NCI-H2196 treated with DMSO at 0.1 percent for 48 hours (cell line): ENCODE results near the gene RAP1GAP2.
A peak's percentile ranks its signal among the peaks of the same experiment; 100 is the strongest.
"Not testable (repeated sequence)": the region's sequence is repeated elsewhere in the genome, so short reads cannot be mapped to it uniquely, and the experiment has no call there.

Experiments used
- DNase-seq: peaks from one replicate; lab custom pipeline; 2025; ENCODE audit not compliant: unreplicated experiment; lab: John Stamatoyannopoulos, UW

RAP1GAP2 gene

GRCh38 chr17:2796164-2797125, at the start of gene RAP1GAP2:
TSS of gene RAP1GAP2 (plus strand) at chr17:2796438. CDS start at chr17:2796528, 90 bp downstream.
- no peak for DNase-seq

GRCh38 chr17:2749058-2749783, 47.0 kb upstream of the RAP1GAP2 start, which contains the start of gene CCDC92B:
TSS of gene CCDC92B (minus strand) at chr17:2749652. CDS start at chr17:2735145, 14,507 bp downstream.
- peak; percentile 11 for DNase-seq

- peak; percentile 11 for DNase-seq
These were observed 46.5 kb upstream of the RAP1GAP2 start for GRCh38 chr17:2749784-2750181.

GRCh38 chr17:2750721-2751120, 45.5 kb upstream of the RAP1GAP2 start:
- no peak for DNase-seq

- DNase-seq: no peak
These were observed 44.7 kb upstream of the RAP1GAP2 start for GRCh38 chr17:2751491-2751890.

- DNase-seq: no peak
These were observed 40.1 kb upstream of the RAP1GAP2 start for GRCh38 chr17:2755891-2756724.

- no peak for DNase-seq
These were observed 37.4 kb upstream of the RAP1GAP2 start for GRCh38 chr17:2758870-2759269.

DNA sequence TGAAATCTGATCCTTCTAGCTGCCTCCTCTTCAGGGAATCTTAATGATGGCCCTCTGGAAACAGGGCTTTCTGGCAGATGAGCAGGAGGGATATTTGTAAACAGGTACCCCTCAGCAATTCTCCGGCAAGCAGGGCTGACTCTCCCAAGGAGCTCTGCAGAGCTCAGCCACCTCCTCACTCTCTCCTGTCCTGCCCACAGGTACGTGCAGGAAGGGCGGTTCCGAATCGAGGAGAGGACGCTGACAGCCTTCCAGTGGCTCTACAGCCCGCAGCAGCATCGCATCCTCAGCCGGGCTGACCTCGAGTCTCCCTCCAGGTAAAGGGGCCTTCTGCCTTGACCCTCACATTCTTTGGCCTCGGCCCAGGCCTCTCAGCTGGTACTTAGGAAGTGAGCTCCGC, 26.1 kb upstream of the RAP1GAP2 start:
- DNase-seq: no peak

DNA sequence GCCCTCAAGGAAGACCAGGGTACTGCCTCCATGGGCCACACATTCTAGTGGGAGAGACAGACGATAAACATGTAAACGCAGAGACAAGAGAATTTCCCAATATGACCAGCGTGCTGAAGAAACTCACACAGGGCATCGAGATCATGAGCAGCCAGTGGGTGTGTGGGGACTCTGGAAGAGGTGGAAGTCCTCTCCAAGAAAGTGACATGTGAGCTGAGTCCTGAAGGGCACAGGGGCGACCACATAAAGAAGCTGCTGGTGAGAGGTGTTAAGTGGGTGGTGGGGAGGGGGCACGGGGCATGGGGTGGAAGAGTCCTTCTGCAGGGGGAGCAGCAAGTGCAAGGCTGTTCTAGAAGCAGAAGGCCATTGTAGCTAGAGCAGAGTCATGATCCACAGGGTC, 21.0 kb upstream of the RAP1GAP2 start:
- no peak for DNase-seq

GRCh38 chr17:2776589-2777241, 19.5 kb upstream of the RAP1GAP2 start:
- DNase-seq: no peak

DNA sequence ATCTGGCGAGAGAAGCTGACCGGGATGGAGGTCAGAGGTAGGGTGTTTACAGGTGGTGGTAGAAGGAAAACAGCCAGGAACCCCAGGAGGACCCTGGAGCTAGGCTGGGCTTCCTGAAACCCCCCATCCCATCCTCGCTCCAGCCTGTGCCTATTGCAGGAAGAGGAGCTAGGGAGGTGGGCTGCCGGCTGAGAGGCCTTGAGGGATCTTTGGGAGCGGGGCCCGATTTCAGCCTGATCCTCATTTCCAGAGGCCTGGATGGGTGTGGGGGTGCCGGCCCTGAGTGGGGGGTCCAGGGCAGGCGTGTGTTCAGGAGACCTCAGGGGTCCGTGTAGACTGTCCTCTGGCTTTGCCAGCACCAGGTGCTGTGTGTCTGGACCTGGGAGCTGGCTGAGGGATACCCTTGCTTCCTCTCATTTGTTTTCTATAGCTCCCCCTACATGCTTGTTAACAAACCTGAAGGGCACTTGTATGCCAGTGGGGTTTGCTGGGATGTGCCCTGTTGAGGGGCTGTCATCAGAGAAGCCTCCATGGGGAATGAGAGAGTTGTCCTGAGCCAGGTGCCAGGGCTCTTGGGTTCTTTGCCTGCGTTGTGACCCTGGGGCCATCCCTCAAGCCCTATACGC, 18.9 kb upstream of the RAP1GAP2 start:
- no peak for DNase-seq

- DNase-seq: no peak
These were observed 17.7 kb upstream of the RAP1GAP2 start for GRCh38 chr17:2778489-2778888.

GRCh38 chr17:2779545-2779944, 16.7 kb upstream of the RAP1GAP2 start:
- DNase-seq: no peak

DNA sequence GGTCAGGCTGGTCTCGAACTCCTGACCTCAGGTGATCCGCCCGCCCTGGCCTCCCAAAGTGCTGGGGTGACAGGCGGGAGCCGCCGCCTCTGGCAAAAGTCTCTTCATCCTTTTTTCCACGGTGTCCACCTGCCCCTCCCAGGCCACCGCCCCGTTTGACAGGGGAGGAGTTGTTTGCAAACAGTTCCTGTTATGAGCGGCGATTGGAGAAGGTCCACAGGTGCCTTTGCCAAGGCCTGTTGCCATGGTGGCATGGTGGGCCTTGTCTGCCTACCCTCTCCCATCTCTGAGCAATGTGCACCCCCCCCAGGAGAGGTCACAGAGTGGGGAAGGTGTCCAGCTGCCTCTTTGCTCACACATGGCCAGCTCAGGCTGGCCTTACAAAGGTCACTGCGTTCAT, 16.0 kb upstream of the RAP1GAP2 start:
- DNase-seq: no peak

- DNase-seq: no peak
These were observed 15.2 kb upstream of the RAP1GAP2 start for GRCh38 chr17:2780931-2781454.

GRCh38 chr17:2781598-2781997, 14.6 kb upstream of the RAP1GAP2 start:
- not testable (repeated sequence) for DNase-seq

GRCh38 chr17:2782055-2782454, 14.2 kb upstream of the RAP1GAP2 start:
- no peak for DNase-seq

DNA sequence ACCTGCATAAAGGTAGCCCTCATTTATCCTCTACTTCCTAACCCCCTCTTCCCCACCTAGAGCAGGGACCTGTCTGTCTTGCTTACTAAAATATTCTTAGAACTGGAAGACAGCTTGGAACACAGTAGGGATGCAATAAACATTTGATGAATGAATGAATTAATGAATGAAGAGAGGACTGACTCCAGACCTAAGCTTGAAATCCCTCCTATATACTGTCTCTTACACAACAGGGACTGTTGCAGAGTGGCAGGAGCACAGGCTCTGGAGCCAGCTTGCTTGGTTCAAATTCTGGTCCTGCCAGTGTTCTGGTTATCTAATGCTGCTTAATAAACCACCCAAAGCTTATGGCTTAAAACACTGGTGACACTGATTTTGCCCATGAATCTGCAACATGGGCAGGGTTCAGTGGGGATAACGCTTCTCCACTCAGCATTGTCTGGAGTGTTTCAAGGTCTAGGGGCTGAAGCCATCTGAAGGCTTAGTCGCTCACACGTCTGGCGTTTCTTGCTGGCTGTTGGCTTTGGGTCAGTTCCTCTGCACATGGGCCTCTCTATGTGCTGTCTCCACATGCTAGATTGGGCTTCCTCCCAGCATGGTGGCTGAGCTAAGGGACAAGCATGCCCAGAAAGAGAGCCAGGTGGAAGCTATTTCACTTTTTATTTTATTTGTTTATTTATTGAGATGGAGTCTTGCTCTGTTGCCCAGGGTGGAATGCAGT, 12.8 kb upstream of the RAP1GAP2 start:
- no peak for DNase-seq

DNA sequence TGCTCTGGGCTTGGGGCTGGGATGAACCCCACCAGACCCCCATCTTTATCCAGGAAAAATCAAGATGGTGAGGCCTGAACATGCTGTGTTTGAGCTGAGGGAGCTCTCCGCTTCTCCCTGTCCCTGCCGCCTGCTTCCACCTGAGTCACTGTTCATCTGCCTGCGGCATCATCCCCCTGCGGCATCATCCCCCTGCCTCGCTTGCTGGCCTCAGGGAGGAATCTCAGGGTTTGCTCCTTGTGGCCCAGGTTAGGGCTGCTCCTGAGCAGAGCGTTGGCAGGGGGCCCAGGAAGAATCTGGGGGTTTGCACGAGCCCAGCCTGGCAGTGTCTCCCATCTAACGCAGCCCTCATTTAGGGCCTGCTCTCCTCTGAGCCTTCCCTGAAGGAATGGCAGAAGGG, 11.4 kb upstream of the RAP1GAP2 start:
- DNase-seq: no peak
